ENCODE results near the gene PLCB1.

- TF ChIP-seq ETV6 (CRISPR knock-in tag; IDR thresholded peaks at IDR 0.05), result no peak
- TF ChIP-seq CTCF (IDR thresholded peaks at IDR 0.05), result no peak
- TF ChIP-seq SP1 (CRISPR knock-in tag; conservative IDR thresholded peaks at IDR 0.05), result no peak
- TF ChIP-seq EMX1 (CRISPR knock-in tag; IDR thresholded peaks at IDR 0.05), result no peak
- no peak for TF ChIP-seq PRRX2 (CRISPR knock-in tag; IDR thresholded peaks at IDR 0.05)
Observed at GRCh38 chr20:8723296-8723695, 591.2 kb downstream of the PLCB1 start.

Data from WTC11 (cell line).